GM21786 (cell line): ENCODE results near the gene TEPSIN.

Source experiments
- ATAC-seq: cut with Tn5 transposase; IDR thresholded peaks from one replicate; pipeline ENCODE4 v1.9.1; 2021; ENCODE audit not compliant: unreplicated experiment

Gene TEPSIN

DNA sequence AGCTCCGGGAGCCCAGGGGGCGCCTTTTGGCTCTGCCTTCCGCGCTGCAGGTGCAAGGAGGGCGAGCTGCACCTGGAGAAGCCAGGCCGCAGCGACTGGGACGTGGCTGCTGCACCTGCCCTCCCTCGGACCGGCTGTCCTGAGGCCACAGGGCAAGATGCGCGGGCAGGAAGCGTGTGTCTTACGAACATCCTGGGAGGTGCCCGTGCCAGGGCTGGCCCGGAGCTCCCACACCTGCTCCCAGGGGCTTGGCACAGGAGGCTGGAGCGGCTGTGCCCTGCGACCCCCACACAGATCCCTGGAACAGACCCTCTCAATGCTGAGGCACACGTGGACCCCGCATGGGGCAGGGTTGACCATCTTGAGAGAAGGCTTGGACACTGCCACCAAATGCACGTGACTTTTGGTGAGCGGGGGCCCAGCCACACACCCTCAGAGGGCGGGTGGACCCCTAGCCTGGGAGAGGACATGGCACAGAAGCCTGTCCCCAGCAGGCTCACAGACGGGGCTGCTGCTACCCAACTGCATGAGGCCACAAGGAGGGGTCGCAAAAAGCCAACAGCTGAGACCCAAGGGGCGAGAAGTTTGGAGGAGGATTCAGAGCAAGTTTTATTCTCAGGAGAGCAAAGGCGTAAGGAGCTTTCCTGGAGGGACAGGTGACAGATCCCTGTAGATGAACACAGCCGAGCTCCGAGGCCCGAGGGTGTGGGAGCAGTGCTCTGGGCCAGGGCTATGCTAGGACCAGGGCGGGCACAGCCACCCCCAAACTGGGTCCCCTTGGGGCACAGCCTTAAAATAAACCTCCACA lies 11.6 kb upstream of the TEPSIN start:
- no peak for ATAC-seq

DNA sequence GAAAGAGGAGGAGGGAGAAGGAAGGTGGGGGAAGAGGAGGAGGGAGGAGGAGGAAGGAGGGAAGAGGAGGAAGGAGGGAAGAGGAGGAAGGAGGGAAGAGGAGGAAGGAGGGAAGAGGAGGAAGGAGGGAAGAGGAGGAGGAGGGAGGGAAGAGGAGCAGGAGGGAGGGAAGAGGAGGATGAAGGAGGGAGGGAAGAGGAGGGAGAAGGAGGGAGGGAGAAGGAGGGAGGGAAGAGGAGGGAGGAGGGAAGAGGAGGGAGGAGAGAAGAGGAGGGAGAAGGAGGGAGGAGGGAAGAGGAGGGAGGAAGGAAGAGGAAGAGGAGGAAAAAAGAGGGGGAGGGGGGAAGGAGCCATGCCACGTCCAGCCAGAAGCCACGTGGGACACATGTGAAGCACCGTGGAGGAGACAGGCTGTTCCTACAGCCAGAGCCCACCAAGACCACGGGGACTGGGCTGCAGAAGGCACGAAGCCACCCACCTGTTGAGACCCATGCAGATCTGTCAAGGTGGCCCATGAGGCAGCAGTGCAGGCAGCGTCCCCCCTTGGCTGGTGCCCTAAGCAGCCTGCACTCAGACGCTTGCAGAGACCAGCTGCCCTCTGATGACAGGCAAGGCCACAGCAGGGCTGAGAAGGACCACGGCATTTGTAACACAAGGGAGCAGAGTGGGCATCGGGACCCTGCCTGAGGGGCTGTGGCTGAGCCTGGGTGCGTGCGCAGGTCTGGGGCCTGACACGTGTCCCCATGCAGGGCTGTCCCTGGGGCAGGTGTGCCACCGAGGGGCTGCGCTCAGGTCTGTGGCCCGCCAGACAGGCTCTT lies 10.6 kb upstream of the TEPSIN start:
- ATAC-seq: no peak

GRCh38 chr17:81248649-81249048 lies 9.8 kb upstream of the TEPSIN start:
- ATAC-seq: no peak

DNA sequence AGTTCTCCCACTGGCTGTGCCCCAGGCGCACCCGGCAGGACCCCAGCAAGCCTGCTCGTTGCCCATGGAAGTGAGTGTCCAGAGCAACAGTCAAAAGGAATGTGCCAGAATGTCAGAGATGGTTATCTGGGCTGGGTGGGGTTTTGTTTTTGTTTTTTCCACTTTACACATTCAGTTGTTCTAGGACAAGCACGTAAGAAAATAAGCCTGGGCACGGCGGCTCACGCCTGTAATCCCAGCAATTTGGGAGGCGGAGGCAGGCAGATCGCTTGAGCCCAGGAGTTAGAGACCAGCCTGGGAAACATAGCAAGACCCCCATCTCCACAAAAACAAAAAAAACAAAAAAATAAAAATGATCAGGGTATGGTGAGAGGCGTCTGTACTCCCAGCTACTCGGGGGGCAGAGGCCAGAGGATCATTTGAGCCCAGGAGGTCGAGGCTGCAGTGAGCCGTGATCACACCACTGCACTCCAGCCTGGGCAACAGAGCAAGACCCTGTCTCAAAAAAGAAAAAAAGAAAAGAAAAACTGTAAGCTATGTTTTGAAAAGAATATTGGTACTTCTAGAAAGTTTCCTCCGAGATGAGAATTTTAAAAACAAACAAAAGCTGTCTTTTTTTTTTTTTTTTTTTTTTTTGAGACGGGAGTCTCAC lies 8.6 kb upstream of the TEPSIN start:
- ATAC-seq: no peak

GRCh38 chr17:81246679-81247338 lies 8.0 kb upstream of the TEPSIN start:
- no peak for ATAC-seq

GRCh38 chr17:81246343-81246670 lies 7.5 kb upstream of the TEPSIN start:
- no peak for ATAC-seq

DNA sequence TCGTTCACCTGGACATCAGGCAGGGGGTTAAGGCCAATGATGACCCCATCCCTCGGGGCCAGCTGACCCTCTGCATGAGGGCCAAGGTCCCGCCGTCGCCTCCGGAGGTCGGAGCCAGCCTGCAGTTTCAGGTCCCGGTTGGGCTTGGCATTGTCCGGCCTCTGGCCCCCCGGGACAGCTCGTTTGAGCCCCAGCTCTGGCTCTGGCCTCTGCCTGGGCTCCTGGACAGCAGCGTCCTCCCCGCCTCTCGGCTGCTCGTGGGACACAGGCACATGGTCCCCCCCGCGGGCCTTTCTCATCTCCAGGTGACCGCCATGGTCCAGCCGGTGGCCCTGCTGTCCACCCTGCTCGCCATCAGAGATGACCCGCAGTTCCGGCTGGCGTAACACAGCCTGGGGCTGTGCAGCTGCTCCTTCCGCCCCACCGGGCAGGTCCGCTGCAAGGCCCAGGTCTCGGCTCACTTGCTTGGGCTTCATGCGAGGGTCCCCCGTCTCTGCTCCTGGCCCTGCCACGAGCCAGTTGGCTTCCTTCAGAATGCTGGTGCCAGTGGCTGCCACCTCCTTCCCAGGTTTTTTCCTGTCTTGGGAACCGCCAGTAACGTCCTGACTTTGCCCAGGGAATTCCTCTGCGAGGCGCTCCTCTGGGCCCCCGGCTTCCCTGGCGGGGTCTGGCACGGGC lies 6.9 kb upstream of the TEPSIN start:
- no peak for ATAC-seq

DNA sequence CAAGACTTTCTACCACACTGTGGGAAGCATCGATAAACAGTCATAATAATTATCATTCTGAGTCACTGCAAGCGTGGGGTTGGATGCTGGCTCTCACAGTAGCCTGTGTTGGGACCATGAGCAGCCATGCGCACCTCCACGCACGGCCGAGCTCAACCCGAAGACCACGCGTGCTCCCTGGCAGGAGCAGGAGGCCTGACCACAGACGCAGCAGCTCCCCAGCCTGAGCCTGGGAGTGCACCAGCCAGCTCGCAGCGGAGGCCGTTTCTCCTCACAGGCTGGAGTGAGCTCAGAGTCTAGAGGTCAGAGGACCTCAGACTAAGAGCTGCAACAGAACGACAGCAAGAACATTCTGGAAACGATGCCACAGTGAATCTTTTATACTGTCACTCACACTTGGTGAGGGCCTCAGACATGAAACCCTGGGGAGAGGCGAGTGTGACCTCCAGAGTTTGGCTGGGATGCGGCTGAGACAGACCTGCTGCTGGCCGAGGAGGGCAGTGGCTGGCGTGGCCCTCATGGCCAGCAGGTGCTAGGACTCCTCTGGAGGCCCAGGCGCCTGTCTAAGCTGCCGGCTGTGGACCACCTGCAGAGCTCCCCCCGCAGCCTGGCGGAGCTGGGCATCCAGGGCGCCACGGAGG lies 6.3 kb upstream of the TEPSIN start:
- no peak for ATAC-seq

DNA sequence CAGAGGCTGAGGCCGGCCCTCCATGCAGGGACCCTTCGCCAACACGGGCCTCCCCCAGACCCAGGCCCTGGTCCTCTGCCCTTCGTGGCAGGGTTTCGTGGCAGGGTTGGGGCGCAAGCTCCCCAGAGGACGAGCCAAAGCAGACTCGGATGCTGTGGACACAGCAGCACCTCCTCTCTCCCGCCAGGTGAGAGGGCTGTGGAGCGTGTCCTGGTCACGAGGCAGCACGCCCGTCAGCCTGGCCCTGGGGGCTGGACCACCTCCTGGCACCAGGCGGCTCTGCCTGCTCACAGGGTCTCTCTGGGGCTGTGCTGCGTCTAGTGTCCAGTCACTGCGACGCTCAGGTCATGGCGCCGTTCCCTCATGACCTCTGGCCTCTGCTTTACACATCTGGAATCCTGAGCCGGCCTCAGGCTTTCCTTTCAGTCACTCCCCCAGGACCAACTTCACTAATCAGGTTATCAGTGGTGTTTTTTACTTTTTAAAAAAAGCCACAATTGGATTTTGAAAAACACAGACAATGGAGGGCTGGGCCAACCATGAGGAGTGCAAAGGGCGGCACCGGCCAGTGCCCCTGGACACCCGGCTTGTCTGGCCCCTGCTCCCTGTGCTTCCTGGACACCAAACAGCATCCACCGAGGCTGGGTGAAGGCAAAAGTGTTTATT lies 5.6 kb upstream of the TEPSIN start:
- ATAC-seq: no peak

GRCh38 chr17:81243333-81243664 lies 4.4 kb upstream of the TEPSIN start:
- ATAC-seq: no peak

DNA sequence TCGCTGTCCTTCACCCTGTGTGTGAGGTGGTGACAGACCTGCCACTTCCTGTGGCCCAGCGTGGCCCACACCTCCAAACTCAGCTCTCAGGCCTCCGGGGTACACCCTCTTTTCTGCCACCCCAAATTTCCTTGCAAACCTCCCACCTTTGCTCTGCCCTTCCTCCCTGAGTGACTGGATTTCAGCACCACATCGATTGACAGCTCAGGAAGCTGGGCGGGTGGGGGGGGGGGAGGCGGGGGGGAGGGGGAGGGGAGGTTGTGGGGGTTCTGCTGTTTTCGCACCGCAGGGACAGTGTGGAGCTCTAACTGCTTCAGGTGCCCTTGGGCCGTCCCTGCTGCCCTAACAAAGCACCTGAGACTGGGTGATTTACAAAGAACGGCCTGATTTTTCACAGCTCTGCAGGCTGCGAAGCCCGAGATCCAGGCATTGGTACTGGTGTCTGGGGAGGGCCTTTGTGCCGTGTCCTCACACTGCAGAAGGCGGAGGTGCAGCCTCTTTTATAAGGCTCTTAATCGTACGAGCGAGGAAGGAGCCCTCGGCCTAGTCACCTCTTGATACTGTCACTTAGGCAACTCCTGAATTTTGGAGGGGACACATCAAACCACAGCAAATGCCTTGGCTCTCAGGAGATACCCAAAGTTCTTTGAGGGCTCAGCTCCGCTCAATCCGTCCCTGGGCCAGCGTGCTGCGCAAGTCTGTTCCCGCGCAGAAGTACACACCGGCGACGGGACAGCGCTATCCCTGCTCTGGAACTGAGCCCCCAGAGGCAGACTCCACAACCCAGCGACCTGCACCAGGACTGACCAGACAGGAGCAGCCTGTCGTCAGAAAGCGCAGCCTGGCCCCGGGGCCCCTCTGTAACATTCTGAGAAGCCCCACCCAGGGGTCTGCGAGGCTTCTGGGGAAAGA lies 3.8 kb upstream of the TEPSIN start:
- no peak for ATAC-seq

- ATAC-seq: no peak
Measured at GRCh38 chr17:81241648-81242420, 3.0 kb upstream of the TEPSIN start.

DNA sequence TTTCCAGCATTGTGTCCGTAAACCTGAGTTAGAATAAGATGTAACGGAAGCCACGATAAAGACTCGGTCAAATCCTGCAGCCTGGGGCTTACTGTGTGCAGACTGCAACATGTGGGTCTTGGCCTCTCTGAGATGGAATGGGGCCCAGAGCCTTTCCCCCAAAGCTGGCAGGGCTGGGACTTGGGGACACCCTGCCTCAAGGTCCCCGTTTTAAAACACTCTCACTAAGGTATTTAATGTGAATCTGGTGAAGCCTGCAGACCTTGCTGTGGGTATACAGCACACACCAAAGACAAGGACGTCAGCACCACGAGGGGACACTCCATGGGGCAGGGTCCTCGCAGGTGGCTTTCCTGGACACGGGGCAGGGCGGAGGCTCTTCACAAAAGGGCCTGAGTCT lies 2.3 kb upstream of the TEPSIN start:
- ATAC-seq: no peak

- no peak for ATAC-seq
Measured at GRCh38 chr17:81240761-81241160, 1.9 kb upstream of the TEPSIN start.

DNA sequence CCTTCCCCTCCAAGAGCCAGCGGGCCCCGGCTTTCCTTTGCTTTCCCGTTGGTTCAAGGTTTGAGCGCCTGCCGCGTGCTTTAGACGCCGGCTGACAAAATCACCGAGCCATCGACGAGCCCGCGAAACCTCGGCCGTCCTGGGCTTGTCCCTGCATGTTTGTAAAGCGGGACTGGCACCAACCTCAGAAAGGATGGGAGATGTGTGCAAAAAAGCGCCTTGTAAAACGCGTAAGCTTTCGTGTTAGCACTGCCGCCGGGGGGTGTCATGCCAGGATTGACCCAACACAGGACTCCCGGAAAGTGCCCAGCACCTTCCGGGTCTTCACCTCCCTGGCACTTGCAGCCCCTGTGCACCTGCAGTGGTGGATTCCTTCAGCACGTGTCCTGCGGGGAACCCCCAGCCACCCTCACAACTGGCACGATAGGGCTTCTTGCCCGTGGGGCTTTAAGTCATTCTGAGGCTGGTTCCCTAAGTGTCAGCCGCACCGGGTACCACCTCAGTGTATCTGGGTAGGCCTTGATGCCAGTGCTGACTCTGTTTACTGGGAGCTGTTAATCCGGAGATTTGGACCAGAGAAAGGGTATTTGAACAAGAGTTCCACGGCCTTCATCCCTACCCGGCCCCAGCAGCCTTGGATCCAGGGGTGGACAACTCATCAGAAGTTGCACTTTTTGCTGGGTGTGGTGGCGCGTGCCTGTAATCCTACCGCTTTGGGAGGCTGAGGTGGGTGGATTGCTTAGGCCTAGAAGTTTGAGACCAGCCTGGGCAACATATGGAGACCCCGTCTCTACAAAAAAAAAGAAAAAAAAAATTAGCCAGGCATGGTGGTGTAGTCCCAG lies 1.1 kb upstream of the TEPSIN start:
- no peak for ATAC-seq

GRCh38 chr17:81238490-81238814 lies 403 bp downstream of the TEPSIN start:
- no peak for ATAC-seq
